BJ (cell line): ENCODE results near the gene HBP1. TPM values are rescaled to one million over a fixed set of nuclear protein-coding genes. Genes with fewer than 3 reads are reported as not detected.
A peak's percentile ranks its signal among the peaks of the same experiment; 100 is the strongest.

ENCODE experiments used
- CTCF ChIA-PET: fragments of 350-600 bp; formaldehyde crosslinking; extraction: SDS; loops from one replicate; lab custom pipeline; 2021; ENCODE audit warnings: antibody characterized with exemption, inconsistent platforms; lab: Yijun Ruan, JAX
- POLR2A ChIA-PET: fragments of 300-600 bp; sonication (Branson Sonifier 250); formaldehyde crosslinking; extraction: SDS; loops from one replicate; lab custom pipeline; 2021; ENCODE audit warnings: antibody characterized with exemption; lab: Charles Lee
- DNase-seq: peaks from one replicate; pipeline ENCODE4 v3.0.0-alpha.2; 2011; ENCODE audit warnings: low read depth
- H3K27me3 ChIP-seq: 2 replicates; pipeline ENCODE4 v1.6.0; 2011; ENCODE audit warnings: low read length; ENCODE audit not compliant: control insufficient read depth, insufficient read depth
- H3K36me3 ChIP-seq: 2 replicates; pipeline ENCODE4 v1.5.1; 2011; ENCODE audit warnings: low read length; ENCODE audit not compliant: control insufficient read depth, insufficient read depth
- H3K4me3 ChIP-seq: 2 replicates; pipeline ENCODE4 v1.5.1; 2011; ENCODE audit warnings: low read depth, mild to moderate bottlenecking, control low read depth, low read length
- CTCF ChIP-seq: IDR thresholded peaks from 2 replicates; pipeline ENCODE4 v1.5.1; 2011; ENCODE audit warnings: low read depth, mild to moderate bottlenecking, control low read depth, inconsistent platforms, low read length, moderate library complexity; ENCODE audit not compliant: insufficient read depth
- polyA plus RNA-seq: library from polyadenylated mRNA; depleted of rRNA; stranded (reverse); fragments of >200 nt; gene quantifications from 2 replicates; pipeline ENCODE4 v1.2.3, GENCODE V29; 2011

The HBP1 gene
- polyA plus RNA-seq, 1 experiment = 49.9 TPM

- DNase-seq = peak; percentile 80
- ChIA-PET POLR2A (interaction anchor here (0.5 to 1.0 kb wide), 5 partner anchors 218 to 626 kb away, joined by 3 to 7 read pairs (median 4); partner anchors contain the start of genes COG5 and DUS4L), CTCF (interaction anchor here (3.1 to 3.2 kb wide), 2 partner anchors 17 to 21 kb away, joined by 11 to 22 read pairs; no protein-coding TSS in a partner anchor)
- peak; percentile 7; the same call in 1 of the 2 replicates for TF ChIP-seq CTCF
- Histone ChIP-seq H3K27me3 (no peaks in the 10 kb centered on the region), H3K36me3 (no peaks in the 10 kb centered on the region; the same call in 1 of the 2 replicates), H3K4me3 (peak overlapping the region; percentile 100)
These were observed 582 bp downstream of the HBP1 start for GRCh38 chr7:107169120-107170050.

- TF ChIP-seq CTCF = peak; percentile 1; the same call in 1 of the 2 replicates
These were observed 1.5 kb downstream of the HBP1 start for GRCh38 chr7:107170051-107170915.

GRCh38 chr7:107171496-107171895 is 2.7 kb downstream of the HBP1 start:
- Histone ChIP-seq H3K36me3 (no peaks in the 10 kb centered on the region; the same call in 1 of the 2 replicates), H3K27me3 (no peaks in the 10 kb centered on the region), H3K4me3 (no peak overlapping the region)
- ChIA-PET POLR2A (no interaction called here), CTCF (interaction anchor here (0.9 kb wide), 1 partner anchor 572 kb away, joined by 3 read pairs; no protein-coding TSS in a partner anchor)
- DNase-seq = no peak
- no peak for TF ChIP-seq CTCF

More at GRCh38 chr7:107170051-107170915, 1.5 kb downstream of the HBP1 start:
- Histone ChIP-seq H3K36me3 (no peaks in the 10 kb centered on the region; the same call in 1 of the 2 replicates), H3K27me3 (no peaks in the 10 kb centered on the region), H3K4me3 (peak overlapping the region; percentile 100)
- no peak for DNase-seq
- CTCF ChIA-PET = interaction anchor here (3.1 kb wide), 1 partner anchor 22 kb away, joined by 22 read pairs; no protein-coding TSS in a partner anchor
- POLR2A ChIA-PET = interaction anchor here (0.5 to 0.7 kb wide), 2 partner anchors 510 to 627 kb away, joined by 3 to 7 read pairs; no protein-coding TSS in a partner anchor

- no peaks in the 10 kb centered on the region; the same call in 1 of the 2 replicates for H3K36me3 ChIP-seq
- no peak for TF ChIP-seq CTCF
- no peak overlapping the region for H3K4me3 ChIP-seq
- CTCF ChIA-PET = no interaction called here
- no peak for DNase-seq
- POLR2A ChIA-PET = no interaction called here
- H3K27me3 ChIP-seq = no peaks in the 10 kb centered on the region
These were observed 3.7 kb downstream of the HBP1 start for GRCh38 chr7:107172276-107173032.
